Neural cell (in vitro differentiated cells): ENCODE measurements around the gene CHDH. TPM values are rescaled to one million over a fixed set of nuclear protein-coding genes. Genes with fewer than 3 reads are reported as not detected.

ENCODE experiments used
- H2AFZ ChIP-seq: fragments of 200-600, 300-800 bp; sonication (generic), shearing (Covaris generic); 2 replicates; pipeline ENCODE4 v1.6.0; 2014; ENCODE audit warnings: low read depth, mild to moderate bottlenecking, antibody characterized with exemption, low read length, moderate library complexity
- H3F3A ChIP-seq: fragments of 200-600 bp; shearing (Covaris generic); 2 replicates; pipeline ENCODE4 v1.6.1; 2016; ENCODE audit warnings: mild to moderate bottlenecking, moderate library complexity, mixed read lengths, antibody characterized with exemption, low read length; ENCODE audit not compliant: insufficient read depth, poor library complexity, severe bottlenecking
- H3K27ac ChIP-seq: fragments of 200-600, 300-800 bp; sonication (generic), shearing (Covaris generic); 2 replicates; pipeline ENCODE4 v1.5.1; 2014; ENCODE audit warnings: mild to moderate bottlenecking, low read length, moderate library complexity
- H3K27me3 ChIP-seq: fragments of 300-800, 200-600 bp; sonication (generic), shearing (Covaris generic); 2 replicates; pipeline ENCODE4 v1.6.0; 2014; ENCODE audit warnings: mild to moderate bottlenecking, low read depth, low read length, moderate library complexity; ENCODE audit not compliant: insufficient read depth
- H3K36me3 ChIP-seq: fragments of 300-800, 200-600 bp; sonication (generic), shearing (Covaris generic); 2 replicates; pipeline ENCODE4 v1.5.1; 2014; ENCODE audit warnings: mild to moderate bottlenecking, antibody characterized with exemption, low read length, moderate library complexity; ENCODE audit not compliant: insufficient read depth
- H3K4me2 ChIP-seq: fragments of 300-800, 200-600 bp; sonication (generic), shearing (Covaris generic); 2 replicates; pipeline ENCODE4 v1.6.0; 2014; ENCODE audit warnings: mild to moderate bottlenecking, low read length
- H3K4me3 ChIP-seq: fragments of 300-800, 200-600 bp; sonication (generic), shearing (Covaris generic); 2 replicates; pipeline ENCODE4 v1.5.1; 2014; ENCODE audit warnings: mild to moderate bottlenecking, low read length, moderate library complexity
- H3K79me2 ChIP-seq: fragments of 200-600 bp; shearing (Covaris generic); replicated peaks from 2 replicates; pipeline ENCODE4 v1.6.0; 2014; ENCODE audit warnings: mild to moderate bottlenecking, low read length, moderate library complexity; ENCODE audit not compliant: insufficient read depth
- H3K9ac ChIP-seq: fragments of 300-800, 200-600 bp; sonication (generic), shearing (Covaris generic); 2 replicates; pipeline ENCODE4 v1.6.1; 2016; ENCODE audit warnings: mild to moderate bottlenecking, low read length, mixed read lengths
- H3K9me2 ChIP-seq: fragments of 200-600 bp; shearing (Covaris generic); 2 replicates; pipeline ENCODE4 v1.6.1; 2016; ENCODE audit warnings: mild to moderate bottlenecking, low read length, mixed read lengths; ENCODE audit not compliant: insufficient read depth
- H3K9me3 ChIP-seq: fragments of 200-600, 300-800 bp; sonication (generic), shearing (Covaris generic); 2 replicates; pipeline ENCODE4 v1.6.1; 2016; ENCODE audit warnings: mild to moderate bottlenecking, mixed run types, low read length, moderate library complexity, mixed read lengths
- H4K20me1 ChIP-seq: fragments of 200-600 bp; shearing (Covaris generic); 2 replicates; pipeline ENCODE4 v1.6.1; 2016; ENCODE audit warnings: mild to moderate bottlenecking, mixed run types; ENCODE audit not compliant: insufficient read depth
- CTCF ChIP-seq: fragments of 450-650 bp; IDR thresholded peaks from 2 replicates; pipeline ENCODE4 v1.5.1; 2014; ENCODE audit warnings: antibody characterized with exemption, mild to moderate bottlenecking, moderate library complexity; ENCODE audit not compliant: poor library complexity, severe bottlenecking
- EP300 ChIP-seq: fragments of 450-650 bp; conservative IDR thresholded peaks from 2 replicates; pipeline ENCODE4 v1.6.1; 2014; ENCODE audit warnings: antibody characterized with exemption, mild to moderate bottlenecking, moderate library complexity; ENCODE audit not compliant: poor library complexity, severe bottlenecking
- EZH2 ChIP-seq: fragments of 200-600, 300-800 bp; shearing (Covaris generic), sonication (generic); IDR thresholded peaks from 2 replicates; pipeline ENCODE4 v1.6.1; 2014; ENCODE audit warnings: antibody characterized with exemption, low read length, borderline replicate concordance, mild to moderate bottlenecking; ENCODE audit not compliant: insufficient read depth, poor library complexity, severe bottlenecking
- MXI1 ChIP-seq: fragments of 450-650 bp; conservative IDR thresholded peaks from 2 replicates; pipeline ENCODE4 v1.6.1; 2014; ENCODE audit warnings: antibody characterized with exemption, mild to moderate bottlenecking; ENCODE audit not compliant: poor library complexity, severe bottlenecking
- POLR2AphosphoS5 ChIP-seq: IDR thresholded peaks from 2 replicates; pipeline ENCODE4 v1.6.1; 2012
- RAD21 ChIP-seq: fragments of 450-650 bp; conservative IDR thresholded peaks from 2 replicates; pipeline ENCODE4 v1.6.1; 2014; ENCODE audit warnings: antibody characterized with exemption, mild to moderate bottlenecking, moderate library complexity
- REST ChIP-seq: IDR thresholded peaks from 2 replicates; pipeline ENCODE4 v1.6.1; 2012; ENCODE audit warnings: borderline replicate concordance
- SMC3 ChIP-seq: fragments of 450-650 bp; conservative IDR thresholded peaks from 2 replicates; pipeline ENCODE4 v1.6.1; 2014; ENCODE audit warnings: antibody characterized with exemption, mild to moderate bottlenecking, moderate library complexity; ENCODE audit not compliant: poor library complexity
- TAF1 ChIP-seq: IDR thresholded peaks from 2 replicates; pipeline ENCODE4 v1.6.1; 2012; ENCODE audit warnings: low read depth
- polyA plus RNA-seq: library from polyadenylated mRNA; depleted of rRNA; stranded (reverse); fragments of >200 nt; gene quantifications from 2 replicates; pipeline ENCODE4 v1.2.3, GENCODE V29; 2014

CHDH gene
- polyA plus RNA-seq, 1 donor from 2014 or later, result 0.17 TPM

GRCh38 chr3:53850895-53851294 lies 4.7 kb upstream of the CHDH start:
- Histone ChIP-seq H3K27ac (no peak overlapping the region), H3K4me3 (no peak overlapping the region), H3K36me3 (no peaks in the 10 kb centered on the region), H4K20me1 (no peaks in the 10 kb centered on the region), H2AFZ (no peak overlapping the region), H3K27me3 (peaks cover 15% of the 10 kb centered on the region), H3K9ac (no peak overlapping the region), H3K79me2 (no peaks in the 10 kb centered on the region), H3K4me2 (no peak overlapping the region), H3F3A (no peaks in the 10 kb centered on the region), H3K9me3 (no peaks in the 10 kb centered on the region), H3K9me2 (no peaks in the 10 kb centered on the region)
- no peak for TF ChIP-seq CTCF
- TF ChIP-seq SMC3, result no peak
- no peak for TF ChIP-seq MXI1
- no peak for TF ChIP-seq EZH2
- no peak for TF ChIP-seq POLR2AphosphoS5
- TF ChIP-seq RAD21, result no peak
- TF ChIP-seq TAF1, result no peak

GRCh38 chr3:53849916-53850315 lies 3.7 kb upstream of the CHDH start:
- Histone ChIP-seq H3K4me2 (no peak overlapping the region), H3K9me3 (no peaks in the 10 kb centered on the region), H2AFZ (no peak overlapping the region), H3K9ac (no peak overlapping the region), H3K4me3 (no peak overlapping the region), H3K9me2 (no peaks in the 10 kb centered on the region), H3K27me3 (peaks cover 25% of the 10 kb centered on the region), H3K79me2 (no peaks in the 10 kb centered on the region), H3K27ac (no peak overlapping the region), H3F3A (no peaks in the 10 kb centered on the region), H4K20me1 (no peaks in the 10 kb centered on the region), H3K36me3 (no peaks in the 10 kb centered on the region)
- TF ChIP-seq MXI1 (no peak), REST (no peak), TAF1 (no peak), POLR2AphosphoS5 (no peak), RAD21 (no peak), SMC3 (no peak), EP300 (no peak), CTCF (no peak), EZH2 (no peak)
